HUDEP-2 (cell line): ENCODE measurements around the gene BCCIP.

ENCODE experiments used
- DNase-seq, 76 experiments: peaks; one replicate each; lab custom pipeline; 2025; ENCODE audit not compliant: unreplicated experiment in 76 of 76; lab: John Stamatoyannopoulos, UW

Gene BCCIP

GRCh38 chr10:125797424-125797823 lies 25.9 kb upstream of the BCCIP start:
- no peak for DNase-seq

GRCh38 chr10:125797994-125798662 lies 25.2 kb upstream of the BCCIP start:
- DNase-seq = peak in 1 of 76 experiments; percentile 3

DNA sequence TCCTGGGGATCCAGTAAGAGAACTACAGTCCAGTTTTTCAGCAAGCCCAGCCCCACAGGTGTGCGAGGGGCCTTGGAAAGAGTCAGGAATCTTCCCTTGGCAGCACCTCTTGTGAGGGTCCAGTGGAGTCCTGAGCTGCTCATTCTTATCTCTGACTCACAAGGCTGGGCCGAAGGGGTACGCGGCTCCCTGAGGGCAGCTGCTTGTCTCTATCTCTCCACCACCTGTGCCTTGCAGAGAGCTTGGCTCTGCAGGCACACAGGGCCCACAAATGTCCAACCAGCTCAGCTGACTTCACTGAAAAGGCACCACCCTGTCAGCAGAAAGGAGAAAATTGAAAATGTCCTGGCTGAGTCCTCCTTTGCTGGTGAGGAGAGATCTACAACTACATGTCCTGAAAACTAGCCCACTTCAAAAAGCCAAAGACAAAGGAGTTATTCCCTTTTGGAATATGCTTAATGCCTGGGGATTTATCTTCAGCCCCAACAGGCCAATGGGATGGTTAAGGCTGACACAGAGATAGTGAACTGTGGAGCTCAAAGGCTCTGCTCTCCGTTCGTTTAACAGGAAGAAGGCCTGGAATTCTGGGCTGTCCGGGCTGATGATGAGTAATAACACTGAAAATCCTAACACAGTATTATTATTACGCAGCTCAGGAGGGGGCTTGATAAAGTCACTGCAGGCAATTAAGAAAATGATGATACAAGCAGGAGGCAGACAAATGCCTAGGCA lies 23.7 kb upstream of the BCCIP start:
- DNase-seq = peak in 53 of 76 experiments; percentile 7 to 75 (median 35)

DNA sequence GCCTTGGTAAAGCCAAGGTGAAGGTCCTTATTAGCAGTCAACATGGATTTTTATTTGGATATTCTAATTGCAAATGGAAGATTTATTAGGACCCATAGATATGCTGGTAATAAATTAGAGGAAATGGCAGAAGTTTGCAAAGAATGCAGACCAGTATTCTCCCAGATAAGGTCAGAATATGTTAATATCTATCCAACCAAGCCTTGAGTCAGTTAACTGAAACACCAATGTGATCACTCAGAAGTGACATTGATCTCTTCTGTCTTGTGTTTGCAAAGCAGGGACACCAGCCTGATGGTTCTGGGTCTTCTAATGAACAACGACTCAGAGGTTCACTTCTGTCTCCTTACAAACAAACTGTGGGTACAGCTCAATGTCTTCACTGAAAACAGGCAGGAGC lies 21.8 kb upstream of the BCCIP start:
- DNase-seq = no peak

GRCh38 chr10:125802131-125802530 lies 21.2 kb upstream of the BCCIP start:
- DNase-seq = no peak

DNA sequence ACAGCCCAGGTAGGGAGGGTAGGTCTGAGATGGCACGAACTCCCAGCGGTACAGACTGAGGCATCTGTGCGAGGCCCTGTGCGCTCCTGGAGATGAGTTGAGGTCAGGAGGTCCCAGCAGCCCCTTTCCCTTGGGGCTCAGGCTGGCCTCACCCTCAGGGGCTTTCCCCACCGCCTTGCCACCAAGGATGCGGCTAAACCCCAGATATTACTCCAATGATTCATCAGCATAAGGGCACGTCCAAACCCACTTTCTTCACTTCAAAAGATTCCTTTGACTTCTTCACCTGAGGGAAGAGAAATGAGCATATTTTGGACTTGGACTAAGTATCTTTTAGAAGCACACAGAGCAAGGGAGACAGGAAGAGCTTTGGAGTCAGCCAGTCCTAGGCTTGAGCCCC lies 20.6 kb upstream of the BCCIP start:
- DNase-seq = no peak

GRCh38 chr10:125808047-125808446 lies 15.3 kb upstream of the BCCIP start:
- no peak for DNase-seq

DNA sequence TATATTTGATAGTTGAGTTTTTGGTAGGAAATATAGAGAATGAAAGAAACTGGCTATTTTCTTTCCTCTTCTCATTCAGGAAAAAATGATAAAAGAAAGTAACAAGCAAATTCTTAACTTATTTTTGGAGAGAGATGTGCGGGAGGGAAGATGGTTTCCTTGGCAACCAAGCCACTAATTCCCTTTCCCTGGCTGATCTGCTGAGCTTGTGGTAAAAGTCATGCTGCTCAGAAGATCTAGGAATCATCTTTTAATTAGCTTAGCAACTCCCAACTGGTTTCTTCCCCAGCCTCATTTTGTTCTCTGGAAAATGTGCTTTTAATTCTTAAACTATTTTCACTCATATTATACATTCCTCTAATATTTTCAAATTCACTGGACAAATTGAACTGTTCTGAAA lies 12.1 kb upstream of the BCCIP start:
- DNase-seq = no peak

GRCh38 chr10:125812128-125812750 lies 11.1 kb upstream of the BCCIP start:
- DNase-seq = no peak

GRCh38 chr10:125815764-125816163 lies 7.6 kb upstream of the BCCIP start:
- DNase-seq = peak in 15 of 76 experiments; percentile 8 to 32 (median 18)

- peak in 43 of 76 experiments; percentile 6 to 89 (median 62) for DNase-seq
Measured at GRCh38 chr10:125816548-125816947, 6.8 kb upstream of the BCCIP start.

GRCh38 chr10:125817337-125817946 lies 5.9 kb upstream of the BCCIP start:
- DNase-seq = peak in 2 of 76 experiments; percentile 13 to 21

DNA sequence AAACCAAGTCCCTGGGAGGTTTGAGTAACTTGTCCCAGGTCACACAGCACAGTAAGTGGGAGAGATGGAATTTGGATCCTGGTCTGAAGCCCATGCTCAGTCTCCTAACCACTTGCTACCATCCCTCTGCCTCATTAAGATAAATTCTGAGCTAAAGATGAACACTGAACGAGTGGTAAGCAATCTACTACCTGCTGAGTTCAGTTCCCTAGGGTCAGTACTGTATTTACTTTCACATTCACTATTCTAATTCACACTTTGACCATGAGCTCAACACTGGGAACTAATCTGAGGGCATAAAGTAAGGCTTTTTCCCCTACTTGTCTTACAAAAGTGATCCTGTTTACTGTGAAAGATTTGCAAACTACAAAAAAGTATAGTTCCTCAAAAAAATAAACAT lies 2.6 kb upstream of the BCCIP start:
- DNase-seq = no peak

- peak in 1 of 76 experiments; percentile 18 for DNase-seq
Measured at GRCh38 chr10:125823663-125824251, 411 bp downstream of the BCCIP start.

DNA sequence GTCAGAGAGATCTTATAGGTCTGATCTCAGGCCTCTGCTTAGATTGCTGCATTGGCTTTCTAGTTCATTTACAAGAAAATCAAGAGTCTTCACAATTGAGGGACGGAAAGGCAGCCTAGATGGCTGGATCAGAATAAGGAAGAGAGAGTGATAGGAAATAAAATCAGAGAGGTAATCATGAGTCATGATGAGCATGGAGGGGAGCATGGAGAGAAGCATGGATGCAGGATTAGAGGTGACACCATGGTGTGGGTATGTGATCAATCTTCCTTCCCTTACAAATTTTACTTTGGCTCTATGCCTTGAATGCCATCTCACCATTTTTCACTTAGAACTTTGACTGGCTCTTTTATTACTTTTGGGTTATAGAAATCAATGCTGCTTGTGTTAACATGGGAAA lies 1.4 kb downstream of the BCCIP start:
- no peak for DNase-seq

GRCh38 chr10:125827133-125827532 lies 3.8 kb downstream of the BCCIP start:
- DNase-seq = no peak

GRCh38 chr10:125828311-125828710 lies 5.0 kb downstream of the BCCIP start:
- peak in 8 of 76 experiments; percentile 10 to 43 (median 14) for DNase-seq

DNA sequence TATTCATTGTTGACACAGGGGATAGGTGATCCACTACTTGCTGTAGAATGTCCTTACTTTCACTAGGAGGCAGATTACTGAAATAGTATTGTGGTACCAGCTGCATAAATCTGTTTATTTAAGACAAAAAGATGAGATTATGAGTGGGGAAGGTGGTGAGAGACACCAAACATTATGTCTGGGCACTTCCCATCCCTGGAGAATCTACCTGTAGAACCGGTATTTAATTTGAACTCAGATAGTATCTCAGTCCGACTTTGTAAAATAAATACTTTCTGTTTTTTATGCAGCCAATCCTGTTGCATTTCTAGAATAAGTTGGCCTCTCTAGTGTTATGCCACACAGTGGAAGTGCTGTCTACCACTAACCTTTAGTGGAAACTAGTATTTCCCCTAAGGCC lies 13.4 kb downstream of the BCCIP start:
- DNase-seq = no peak

- DNase-seq = no peak
Measured at GRCh38 chr10:125838802-125839575, 15.6 kb downstream of the BCCIP start.

DNA sequence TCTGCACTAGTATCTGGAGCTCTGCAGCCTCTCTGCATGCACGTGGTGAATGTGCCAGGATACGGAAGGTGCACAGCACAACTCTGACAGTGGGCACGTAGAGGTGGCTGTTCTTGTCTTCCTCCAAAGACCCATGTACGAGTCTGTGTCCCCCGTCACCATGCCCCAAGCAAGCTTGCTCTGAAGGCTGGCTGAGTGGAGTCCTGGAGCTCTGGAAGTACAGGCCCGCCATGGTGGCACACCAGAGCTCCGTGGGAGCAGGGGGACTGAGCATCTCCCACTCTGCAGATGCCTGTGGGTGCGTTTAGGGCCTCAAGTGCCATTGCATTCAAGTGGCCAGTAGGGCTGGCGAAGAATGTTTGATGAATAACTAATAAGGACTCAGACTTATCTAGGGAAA lies 17.1 kb downstream of the BCCIP start:
- no peak for DNase-seq
